HG02943 (cell line): ENCODE measurements around the gene UNC45B.
"Not testable (repeated sequence)": the region's sequence is repeated elsewhere in the genome, so short reads cannot be mapped to it uniquely, and the experiment has no call there.

Source experiments
- ATAC-seq: cut with Tn5 transposase; IDR thresholded peaks from one replicate; pipeline ENCODE4 v1.9.1; 2021; ENCODE audit warnings: mild to moderate bottlenecking, low read depth, moderate library complexity; ENCODE audit not compliant: unreplicated experiment

Gene UNC45B

DNA sequence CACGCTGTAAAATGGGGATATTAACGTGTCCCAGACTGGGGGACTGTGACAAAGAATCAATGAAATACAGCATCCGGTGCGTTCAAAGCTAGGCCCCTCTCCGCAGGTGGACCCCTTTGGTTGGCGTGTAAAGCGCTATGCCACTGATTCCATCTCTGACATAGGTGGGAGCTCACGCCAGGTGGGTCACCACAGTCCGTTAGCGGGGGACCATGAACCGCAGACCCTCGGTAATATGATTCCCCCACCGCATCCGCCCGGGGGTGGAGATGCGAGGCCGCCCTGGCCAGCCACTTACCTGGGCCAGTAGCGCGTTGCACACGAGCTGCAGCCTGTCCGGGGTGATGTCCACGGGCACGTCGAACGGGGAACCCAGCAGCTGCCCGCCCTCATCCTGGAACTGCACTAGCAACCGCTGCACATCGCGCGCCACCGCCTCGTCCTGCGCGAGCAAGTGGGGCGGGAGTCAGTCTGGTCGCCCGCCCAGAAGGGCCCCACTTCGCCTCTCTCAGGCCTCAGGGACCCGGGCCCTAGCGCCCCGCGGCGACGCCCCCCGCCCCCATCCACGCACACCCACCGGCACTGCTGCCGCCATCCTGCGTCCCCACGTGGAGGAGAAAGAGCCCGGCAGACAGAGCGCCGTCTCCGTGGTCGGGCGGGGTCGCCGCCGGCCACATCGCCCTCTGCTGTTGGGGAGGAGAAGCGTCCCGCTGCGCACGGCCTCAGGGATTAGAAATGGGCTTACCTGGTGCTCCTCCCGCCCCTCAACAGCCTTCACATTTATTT lies 5.7 kb upstream of the UNC45B start, which contains the start of gene NLE1:
Gene NLE1, minus strand, starts transcription at position 623 of the 786 bp plus-strand sequence. Its CDS starts 28 bp downstream, at position 595.
- ATAC-seq = no peak

DNA sequence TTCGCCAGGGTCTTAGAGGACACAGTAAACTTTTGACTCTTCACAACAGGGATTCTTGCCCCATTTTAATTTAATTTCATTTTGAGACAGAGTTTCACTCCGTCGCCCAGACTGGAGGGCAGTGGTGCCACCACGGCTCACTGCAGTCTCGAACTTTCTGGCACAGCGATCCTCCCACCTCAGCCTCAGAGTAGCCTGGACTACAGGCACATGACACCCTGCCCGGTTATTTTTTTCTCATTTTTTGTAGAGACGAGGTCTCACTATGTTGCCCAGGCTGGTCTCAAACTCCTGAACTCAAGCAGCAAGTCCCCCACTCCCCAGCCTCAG lies 5.2 kb upstream of the UNC45B start:
- ATAC-seq = no peak

DNA sequence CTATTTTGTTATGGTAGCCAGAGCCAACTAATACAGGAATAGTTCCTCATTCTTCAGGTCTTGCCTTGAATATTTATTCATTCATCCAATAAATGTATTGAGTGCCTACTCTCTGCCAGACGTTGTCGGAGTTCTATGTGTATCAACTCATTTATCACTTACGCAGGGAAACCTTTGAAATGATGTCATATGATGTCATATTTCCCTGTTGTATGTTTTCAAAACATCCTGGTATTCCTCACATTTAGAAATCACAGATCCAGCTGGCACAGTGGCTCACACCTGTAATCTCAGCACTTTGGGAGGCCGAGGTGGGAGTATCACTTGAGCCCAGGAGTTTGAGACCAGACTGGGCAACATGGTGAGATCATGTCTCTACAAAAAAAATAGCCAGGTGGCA lies 2.8 kb upstream of the UNC45B start:
- no peak for ATAC-seq

DNA sequence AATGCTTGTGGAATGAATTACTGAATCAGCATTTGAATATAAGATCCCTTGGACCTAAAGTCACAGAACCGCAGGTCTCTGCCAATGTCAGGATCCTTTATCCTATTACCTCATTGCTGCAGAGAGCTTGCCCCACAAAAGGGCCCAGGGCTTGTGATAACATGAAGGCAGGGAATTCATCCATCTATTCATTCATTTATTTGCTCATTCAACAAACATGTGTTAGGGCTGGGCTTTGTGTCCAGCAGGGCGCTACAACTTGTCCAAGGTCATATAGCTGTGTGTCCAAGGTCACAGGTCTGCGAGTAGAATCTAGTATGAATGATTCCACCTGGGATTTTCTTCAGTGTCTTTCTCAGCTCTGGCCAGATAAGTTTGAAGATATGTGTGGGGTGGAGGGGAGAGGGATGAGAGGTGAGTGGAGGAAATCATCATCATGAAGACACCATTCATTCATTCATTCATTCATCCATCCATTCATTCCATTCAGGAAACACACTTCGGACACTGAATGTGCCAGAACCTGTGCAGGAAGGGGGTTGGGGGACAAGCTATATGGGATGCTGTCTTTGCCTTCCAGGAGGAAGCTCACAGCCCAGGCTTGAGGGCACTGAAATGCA lies 1.3 kb upstream of the UNC45B start:
- no peak for ATAC-seq

DNA sequence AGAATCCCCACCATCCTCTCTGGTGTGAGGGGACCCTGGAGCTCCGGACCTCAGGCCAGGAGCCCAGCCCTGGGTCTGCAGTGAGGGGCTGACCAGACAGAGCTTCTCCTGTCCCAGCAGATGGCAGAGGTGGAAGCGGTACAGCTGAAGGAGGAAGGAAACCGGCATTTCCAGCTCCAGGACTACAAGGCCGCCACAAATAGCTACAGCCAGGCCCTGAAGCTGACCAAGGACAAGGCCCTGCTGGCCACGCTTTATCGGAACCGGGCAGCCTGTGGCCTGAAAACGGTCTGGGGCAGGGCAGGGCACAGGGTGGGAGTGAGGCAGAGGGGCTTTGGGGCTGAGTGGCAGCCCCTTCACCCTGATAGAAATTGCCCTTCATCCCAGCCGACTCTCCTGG lies 527 bp downstream of the UNC45B start:
- no peak for ATAC-seq

DNA sequence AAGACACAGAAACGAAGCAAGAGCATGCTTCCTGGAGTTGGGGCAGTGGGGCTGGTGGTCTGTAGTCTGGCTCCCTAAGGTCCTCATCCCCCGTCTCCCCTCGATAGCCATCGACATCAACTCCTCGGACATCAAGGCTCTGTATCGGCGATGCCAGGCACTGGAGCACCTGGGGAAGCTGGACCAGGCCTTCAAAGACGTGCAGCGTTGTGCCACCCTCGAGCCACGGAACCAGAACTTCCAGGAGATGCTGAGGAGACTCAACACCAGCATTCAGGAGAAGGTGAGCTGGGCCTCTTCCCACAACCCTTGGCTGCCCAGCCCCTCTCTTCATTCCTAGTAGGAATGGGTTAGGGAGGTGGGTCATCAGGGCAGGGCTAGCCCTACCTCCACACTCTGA lies 2.3 kb downstream of the UNC45B start:
- ATAC-seq = no peak

DNA sequence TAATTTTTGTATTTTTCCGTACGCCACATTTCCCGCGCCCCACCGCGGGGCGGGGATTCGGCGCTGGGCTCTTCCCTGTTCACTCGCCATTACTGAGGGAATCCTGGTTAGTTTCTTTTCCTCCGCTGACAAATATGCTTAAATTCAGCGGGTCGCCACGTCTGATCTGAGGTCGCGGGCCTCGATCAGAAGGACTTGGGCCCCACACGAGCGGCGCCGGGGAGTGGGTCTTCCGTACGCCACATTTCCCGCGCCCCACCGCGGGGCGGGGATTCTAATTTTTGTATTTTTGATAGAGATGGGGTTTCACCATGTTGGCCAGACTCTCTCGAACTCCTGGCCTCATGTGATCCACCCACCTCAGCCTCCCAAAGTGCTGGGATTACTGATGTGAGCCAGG lies 3.5 kb downstream of the UNC45B start:
- not testable (repeated sequence) for ATAC-seq

DNA sequence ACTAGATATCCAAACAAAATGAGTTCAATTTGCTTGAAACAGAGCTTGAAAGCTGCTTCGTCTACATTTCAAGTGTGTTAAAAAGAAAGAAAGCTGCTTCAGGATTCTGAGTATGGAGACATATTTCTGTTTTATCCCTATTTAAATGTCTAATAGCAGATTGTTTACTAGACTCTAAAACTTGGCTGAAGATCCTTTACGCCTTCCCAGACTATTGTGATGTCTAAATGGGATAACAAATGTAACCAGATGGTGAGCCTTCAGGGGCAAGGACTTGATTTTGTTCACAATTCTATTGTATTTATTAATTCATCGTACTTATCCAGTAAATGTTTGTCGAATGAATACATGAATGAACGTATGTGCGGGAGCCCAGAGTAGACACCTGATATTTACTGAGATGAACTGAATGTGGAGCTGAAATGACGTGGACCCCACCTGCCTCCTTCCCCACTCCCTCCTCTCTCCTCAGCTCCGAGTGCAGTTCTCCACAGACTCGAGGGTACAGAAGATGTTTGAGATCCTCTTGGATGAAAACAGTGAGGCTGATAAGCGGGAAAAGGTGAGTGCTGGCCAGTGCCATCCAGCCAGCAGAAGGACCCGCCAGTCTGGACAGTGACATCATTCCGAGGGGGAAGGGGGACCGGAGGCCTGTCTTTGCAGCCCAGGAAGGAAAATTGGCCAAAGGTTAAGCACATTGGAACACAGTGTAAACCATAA lies 5.0 kb downstream of the UNC45B start:
- no peak for ATAC-seq

DNA sequence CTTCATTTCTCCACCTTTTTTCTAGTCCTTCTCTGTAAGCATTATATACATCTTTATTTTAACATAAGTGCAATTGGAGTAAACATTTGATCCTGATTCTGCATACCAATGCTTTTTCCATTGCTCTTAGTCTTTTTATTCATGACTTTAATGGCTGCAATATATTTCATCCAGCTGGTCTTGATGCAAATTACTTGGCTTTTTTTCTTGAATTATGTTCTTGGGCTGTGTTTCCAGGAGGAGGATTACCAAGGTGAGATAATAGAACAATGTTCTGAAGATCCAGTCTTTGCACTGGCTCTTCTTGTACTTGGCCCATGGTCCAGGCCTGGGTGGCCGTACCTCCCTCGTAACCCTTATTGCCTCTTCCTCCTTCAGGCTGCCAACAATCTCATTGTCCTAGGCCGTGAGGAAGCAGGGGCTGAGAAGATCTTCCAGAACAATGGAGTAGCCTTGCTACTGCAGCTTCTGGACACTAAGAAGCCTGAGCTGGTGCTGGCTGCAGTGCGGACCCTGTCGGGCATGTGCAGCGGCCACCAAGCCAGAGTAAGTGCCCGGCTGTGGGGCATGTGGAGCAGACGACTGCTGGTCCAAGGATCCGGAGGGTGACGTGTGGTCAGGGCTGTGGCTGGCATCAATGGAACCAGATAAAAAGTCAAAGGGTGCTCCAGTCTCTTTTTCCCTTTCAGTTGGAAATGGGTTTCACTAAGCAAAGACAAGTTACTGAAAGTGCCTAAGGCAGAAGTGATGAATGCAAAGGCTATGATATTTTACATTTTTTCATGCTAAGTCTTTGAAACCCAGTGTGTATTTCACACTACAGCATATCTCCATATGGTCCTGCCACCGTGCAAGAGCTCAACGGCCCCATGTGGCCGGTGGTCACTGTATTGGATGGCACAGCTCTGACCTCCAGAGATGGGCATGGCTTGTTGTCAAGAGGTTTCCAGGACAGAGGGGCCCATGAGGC lies 6.9 kb downstream of the UNC45B start:
- no peak for ATAC-seq

DNA sequence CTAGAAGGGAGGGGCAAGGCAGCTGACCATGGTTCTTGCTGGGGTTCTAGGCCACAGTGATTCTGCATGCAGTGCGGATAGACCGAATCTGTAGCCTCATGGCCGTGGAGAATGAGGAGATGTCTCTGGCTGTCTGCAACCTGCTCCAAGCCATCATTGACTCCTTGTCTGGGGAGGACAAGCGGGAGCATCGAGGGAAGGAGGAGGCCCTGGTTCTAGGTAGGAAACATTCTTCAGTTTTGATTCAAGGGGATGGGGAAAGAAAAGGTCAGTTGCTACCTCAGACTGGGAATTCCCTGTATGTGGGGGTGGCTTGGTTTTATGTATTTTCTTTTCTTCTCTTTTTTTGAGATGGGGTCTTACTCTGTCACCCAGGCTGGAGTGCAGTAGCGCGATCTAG lies 7.6 kb downstream of the UNC45B start:
- no peak for ATAC-seq

DNA sequence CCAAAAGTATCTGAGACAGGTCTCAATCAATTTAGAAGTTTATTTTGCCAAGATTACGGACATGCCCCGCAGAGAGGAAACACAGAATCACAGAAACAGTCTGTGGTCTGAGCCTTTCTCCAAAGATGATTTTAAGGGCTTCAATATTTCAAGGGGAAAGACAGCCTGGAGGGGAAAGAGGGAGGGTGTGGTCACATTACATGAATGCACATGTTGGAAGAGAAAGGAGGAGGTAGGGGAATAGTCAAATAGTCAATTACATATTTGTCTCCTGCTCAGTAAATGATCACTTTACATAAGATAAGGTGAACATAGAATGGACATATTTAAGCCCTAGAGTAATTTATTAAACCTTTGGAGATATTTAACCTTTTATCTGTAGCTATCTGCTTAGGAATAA lies 12.3 kb downstream of the UNC45B start:
- ATAC-seq = no peak

DNA sequence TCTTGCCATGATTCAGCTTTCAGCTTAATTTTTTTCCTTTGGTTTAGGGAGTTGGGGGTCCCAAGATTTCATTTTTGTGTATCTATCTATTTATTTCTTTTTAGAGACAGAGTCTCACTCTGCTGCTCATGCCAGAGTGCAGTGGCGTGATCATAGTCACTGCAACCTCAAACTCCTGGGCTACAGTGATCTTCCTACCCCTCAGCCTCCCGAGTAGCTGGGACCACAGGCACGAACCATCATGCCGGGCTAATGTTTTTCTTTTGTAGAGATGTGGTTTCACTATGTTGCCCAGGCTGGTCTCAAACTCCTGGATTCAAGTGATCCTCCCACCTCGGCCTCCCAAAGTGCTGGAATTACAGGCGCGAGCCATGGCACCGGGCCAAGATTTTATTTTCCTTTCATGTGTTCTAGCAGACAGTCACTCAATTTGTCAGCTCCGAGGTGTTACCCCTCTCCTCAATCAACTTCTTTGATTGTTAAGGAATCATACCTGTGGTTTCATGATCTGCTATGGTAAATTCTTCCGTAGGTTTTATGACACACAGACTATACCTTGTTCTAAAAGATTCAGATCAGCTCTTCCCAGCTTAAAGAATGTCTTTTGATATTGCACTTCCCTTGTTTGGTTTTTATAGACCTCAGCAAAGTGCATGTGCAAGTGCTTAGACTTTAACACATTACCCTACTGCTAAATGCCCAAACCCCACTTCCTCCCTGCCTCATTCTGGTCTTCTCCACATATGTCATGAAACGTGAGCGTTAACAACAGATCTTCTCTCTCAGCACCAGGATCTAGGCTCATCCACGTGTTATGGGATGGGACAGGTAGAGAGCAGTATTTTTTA lies 13.0 kb downstream of the UNC45B start:
- ATAC-seq = no peak

DNA sequence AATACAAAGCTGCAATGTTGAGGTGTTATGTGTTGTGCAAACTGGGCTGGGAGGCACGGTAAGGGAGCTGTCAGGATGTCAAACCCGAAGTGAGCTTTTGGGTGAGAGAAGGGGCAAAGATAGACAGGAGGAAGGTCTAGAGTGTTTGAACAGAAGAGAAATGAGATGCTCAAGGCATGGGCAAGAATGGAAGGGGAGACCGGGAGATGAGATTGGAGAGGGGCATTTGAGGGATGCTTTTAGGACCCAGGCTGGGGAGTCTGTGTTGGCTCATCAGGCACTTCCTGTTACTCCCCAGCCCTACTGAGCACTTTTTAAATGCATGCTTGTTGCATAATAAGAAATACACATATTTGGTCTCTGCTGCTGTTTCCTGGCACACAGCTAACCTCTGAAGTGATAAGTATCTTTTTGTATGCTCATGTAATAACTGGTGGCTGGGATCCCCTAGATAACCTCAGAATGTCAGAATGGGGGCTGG lies 13.7 kb downstream of the UNC45B start:
- no peak for ATAC-seq

DNA sequence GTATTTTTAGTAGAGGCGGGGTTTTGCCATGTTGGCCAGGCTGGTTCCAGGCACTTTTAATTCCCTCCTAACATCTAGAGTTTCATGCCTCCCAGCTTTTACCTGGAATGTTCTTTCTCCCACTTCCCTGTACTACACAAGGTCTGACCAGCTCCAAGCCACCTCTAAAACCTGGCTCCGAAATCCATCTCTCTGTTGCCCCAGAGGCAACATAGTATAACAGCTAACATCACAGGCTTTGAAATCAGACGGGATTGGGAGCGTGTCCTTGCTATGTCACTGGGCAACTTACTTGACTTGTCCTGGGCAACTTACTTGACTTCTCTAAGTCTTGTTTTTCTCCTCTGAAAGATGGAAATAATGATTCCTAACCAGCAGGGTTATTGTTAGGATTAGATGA lies 15.1 kb downstream of the UNC45B start:
- no peak for ATAC-seq

DNA sequence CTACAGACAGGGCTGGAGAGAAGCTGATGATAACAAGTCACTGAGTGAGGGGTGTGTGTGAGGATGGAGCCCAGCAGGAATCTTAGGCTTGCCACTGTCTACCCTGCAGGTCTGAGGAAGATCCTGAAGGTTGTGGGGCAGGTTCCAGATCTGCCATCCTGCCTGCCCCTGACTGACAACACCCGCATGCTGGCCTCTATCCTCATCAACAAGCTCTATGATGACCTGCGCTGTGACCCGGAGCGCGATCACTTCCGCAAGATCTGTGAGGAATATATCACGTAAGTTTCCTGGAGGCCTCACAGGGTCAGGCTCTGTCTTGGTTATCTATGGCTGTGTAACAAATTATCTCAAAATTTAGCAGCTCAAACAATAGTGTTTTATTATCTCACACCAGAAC lies 16.3 kb downstream of the UNC45B start:
- no peak for ATAC-seq

DNA sequence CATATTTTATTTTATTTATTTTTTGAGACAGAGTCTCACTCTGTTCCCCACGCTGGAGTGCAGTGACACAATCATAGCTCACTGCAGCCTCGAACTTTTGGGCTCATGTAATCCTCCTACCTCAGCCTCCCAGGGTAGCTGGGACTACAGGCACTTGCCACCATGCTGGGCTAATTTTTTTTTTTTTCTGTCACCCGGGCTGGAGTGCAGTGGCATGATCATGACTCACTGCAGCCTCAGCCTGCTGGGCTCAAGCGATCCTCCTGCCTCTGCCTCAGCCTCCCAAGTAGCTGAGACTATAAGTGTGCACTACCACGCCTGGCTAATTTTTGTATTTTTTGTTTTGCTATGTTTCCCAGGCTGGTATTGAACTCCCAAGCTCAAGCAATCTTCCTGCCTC lies 17.1 kb downstream of the UNC45B start:
- ATAC-seq = no peak

DNA sequence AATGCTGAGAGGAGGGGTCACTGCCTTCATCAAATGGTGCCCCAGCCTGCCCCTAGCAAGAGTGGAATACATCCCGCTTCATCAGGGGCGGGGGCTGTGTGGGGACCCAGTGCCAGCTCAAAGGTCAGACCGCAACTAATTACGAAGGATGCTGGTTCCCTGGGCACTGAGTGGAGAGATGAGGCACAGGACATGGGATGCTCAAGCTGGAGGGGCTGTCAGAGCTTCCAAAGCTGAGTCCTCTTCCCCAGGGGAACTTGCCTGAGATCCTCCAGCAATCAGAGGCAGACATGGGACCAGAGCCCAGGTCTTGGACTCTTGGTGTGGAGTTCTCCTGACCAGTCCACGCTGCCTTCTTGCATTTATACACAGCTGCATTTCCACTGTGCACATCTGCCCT lies 18.9 kb downstream of the UNC45B start:
- ATAC-seq = no peak

DNA sequence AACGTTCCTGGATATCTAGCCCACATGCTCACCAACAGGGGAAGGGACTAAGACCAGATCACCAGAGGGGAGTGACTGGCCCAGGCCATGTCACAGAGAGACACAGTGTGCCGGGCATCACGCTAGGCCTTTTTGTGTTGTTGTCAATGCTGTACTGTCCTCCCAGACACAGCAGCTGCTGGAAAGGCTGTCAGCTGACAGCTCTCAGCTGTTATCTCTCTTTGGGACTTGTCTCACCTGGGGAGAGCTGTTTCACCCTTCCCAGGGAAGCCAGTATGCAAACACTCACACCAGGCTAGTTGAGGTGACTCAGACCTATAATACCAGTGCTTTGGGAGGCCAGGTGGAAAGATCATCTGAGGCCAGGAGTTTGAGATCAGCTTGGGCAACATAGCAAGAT lies 19.4 kb downstream of the UNC45B start:
- ATAC-seq = no peak

DNA sequence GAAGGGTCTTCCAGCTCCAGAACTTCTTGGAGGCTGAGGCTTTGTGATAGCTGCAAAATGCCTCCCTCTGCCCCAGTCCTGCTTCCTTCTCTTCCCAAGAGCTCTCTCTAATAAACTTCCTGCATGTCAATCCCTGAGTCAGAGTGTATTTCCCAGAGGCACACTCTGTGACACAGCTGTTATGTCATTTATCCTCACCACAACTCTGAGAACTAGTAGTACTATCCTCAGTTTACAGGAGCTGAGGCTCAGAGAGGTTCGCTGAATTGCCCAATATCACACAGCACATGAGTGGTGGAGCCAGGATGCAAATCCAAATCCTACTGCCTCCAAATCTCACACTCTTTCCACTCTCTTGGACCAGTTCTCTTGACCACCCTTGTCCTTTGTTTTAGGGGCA lies 20.0 kb downstream of the UNC45B start:
- ATAC-seq = no peak
